HG03469 (cell line): ENCODE data around the gene MT1B.
A peak's percentile ranks its signal among the peaks of the same experiment; 100 is the strongest.
"Not testable (repeated sequence)": the region's sequence is repeated elsewhere in the genome, so short reads cannot be mapped to it uniquely, and the experiment has no call there.

Experiments
- ATAC-seq: cut with Tn5 transposase; IDR thresholded peaks from one replicate; pipeline ENCODE4 v1.9.1; 2021; ENCODE audit warnings: mild to moderate bottlenecking, moderate library complexity, moderate number of reproducible peaks; ENCODE audit not compliant: unreplicated experiment

The MT1B gene

DNA sequence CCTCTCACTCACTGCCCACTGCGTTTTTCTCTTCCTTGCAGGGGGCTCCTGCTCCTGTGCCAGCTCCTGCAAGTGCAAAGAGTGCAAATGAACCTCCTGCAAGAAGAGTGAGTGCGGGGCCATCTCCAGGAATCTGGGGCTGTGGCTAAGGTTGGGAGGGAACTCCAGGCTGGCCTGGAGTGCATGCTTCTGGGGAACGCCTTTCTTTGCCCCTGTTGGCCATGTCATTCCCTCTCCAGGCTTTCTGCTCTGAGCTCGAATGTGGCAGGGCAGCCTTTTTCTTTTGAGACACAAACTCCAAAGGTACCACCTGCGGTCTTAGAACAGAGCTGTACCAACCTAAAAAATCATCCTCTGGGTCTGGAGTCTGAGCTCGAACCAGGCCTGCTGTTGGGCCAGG, 33.5 kb upstream of the MT1B start:
- ATAC-seq: no peak

DNA sequence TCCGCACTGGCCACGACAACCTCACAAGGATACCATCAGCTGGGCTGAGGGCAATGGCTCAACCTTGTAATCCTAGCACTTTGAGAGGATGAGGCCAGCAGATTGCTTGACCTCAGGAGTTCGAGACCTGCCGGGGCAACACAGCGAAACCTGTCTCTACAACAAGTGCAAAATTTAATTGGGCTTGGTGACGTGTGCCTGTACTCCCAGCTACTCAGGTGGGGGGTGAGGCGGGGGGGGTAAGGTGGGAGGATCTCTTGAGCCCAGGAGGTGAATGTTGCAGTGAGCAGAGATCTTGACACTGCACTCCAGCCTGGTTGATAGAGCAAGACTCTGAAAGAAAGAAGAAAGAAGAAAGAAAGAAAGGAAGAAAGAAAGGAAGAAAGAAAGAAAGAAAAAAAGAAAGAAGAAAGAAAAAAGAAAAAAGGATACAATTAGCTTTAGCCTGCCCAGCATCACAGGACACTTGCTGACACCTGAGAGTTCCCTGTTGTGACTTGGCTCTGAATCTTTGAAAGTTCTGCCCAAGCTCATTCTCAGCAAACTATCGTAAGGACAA, 31.3 kb upstream of the MT1B start:
- ATAC-seq: no peak

DNA sequence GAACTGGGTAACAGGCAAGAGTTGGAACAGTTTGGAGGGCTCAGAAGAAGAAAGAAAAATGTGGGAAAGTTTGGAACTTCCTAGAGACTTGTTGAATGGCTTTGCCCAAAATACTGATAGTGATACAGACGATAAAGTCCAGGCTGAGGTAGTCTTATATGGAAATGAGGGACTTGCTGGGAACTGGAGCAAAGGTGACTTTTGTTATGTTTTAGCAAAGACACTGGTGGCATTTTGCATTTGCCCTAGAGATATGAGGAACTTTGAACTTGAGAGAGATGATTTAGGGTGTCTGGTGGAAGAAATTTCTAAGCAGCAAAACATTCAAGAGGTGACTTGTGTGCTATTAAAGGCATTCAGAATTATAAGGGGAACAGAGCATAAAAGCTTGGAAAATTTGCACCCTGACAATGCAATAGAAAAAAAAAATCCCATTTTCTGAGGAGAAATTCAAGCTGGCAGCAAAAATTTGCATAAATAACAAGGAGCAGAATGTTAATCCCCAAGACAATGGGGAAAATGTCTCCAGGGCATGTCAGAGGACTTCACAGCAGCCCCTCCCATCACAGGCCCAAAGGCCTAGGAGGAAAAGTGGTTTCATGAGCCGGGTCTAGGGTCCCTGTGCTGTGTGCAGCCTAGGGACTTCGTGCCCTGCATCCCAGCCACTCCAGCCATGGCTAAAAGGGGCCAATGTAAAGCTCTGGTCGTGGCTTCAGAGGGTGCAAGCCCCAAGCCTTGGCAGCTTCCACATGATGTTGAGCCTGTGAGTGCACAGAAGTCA, 29.8 kb upstream of the MT1B start:
- ATAC-seq: not testable (repeated sequence)

DNA sequence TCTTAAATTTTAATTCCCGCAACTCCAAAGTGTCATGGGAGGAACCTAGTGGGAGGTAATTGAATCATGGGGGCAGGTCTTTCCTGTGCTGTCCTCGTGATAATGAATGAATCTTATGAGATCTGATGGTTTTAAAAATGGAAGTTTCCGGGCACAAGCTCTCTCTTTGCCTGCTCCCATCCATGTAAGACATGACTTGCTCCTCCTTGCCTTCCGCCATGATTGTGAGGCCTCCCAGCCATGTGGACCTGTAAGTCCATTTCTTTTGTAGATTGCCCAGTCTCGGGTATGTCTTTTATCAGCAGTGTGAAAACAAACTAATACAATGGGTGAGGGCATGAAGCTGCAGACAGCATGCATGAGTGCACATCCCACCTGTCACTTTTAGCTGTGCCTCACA, 28.5 kb upstream of the MT1B start:
- ATAC-seq: not testable (repeated sequence)

DNA sequence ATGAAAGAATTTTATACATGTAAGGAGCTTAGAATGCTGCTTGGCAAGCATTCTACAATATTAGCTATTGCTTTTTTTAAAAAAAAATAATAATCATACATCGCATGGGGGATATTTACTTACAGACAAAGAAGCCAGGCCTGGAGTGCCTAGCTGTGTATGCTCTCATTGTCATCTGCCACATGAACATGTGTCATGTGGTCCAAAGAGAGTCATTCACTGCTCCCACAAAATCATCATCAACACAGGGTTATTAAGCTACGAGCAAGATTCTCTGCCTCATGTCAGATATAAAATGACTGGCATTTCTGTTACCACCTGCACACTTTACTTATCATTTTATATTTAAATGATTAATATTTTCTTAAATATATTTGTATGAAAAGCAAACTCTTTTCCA, 28.0 kb upstream of the MT1B start:
- ATAC-seq: no peak

DNA sequence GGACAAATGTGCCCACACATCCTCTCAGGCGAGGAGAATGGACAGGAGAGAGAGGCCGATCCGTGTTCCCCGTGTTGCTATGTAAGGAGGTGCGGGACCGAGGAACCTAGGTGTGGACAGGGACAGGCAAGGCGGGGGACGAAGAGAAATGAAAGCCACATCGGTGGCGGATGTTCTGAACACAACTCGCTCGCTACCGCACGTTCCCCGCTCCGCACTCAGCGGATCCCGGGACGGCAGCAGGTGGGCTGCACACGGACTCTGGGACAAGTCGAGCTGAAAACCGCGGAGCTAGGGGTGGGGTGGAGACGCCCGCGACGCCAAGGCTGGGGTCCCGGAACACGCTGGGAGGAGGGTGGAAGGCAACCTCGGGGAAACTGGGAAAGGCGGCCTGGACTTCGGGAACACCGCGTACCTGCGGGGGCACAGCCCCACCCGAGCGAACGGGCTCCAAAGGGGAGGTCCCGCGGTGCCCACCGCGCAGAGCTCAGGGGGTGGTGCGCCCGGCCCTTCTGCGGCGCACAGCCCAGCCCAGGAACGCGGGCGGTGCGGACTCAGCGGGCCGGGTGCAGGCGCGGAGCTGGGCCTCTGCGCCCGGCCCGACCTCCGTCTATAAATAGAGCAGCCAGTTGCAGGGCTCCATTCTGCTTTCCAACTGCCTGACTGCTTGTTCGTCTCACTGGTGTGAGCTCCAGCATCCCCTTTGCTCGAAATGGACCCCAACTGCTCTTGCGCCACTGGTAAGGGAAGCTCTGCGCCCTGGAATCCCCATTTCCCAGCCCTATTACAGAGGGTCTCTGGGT, 26.3 kb upstream of the MT1B start, which contains the start of gene MT1E:
Gene MT1E, plus strand, starts transcription at position 642 of the 803 bp plus-strand sequence. Its CDS starts 71 bp downstream, at position 713.
- no peak for ATAC-seq

DNA sequence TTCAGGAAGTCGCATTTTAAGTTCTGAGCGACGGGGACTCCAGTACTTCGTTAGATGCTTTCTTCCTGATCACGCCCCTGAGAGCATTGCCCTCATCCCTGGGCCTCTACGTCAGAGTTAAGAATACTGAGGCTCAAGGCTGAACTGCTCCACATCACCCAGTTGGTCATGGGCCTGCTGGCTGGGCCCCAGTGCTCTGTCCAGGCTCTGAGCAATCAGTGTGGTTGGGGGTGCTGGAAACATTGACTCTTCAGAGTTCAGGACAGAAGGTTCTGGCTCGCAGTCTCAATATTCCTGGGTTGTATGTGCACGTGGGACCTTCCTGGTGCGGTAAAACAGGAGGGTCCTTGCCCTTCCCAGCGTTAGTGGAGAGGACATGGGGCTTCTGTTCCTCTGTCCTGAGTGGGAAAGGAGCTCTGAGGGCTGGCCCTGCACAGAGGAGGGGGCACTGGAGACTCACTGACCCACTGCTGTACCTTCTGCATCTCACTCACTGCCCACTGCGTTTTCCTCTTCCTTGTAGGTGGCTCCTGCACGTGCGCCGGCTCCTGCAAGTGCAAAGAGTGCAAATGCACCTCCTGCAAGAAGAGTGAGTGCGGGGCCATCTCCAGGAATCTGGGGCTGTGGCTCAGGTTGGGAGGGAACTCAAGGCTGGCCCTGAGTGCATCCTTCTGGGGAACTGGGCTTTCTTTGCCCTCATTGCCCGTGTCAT, 25.6 kb upstream of the MT1B start:
- ATAC-seq: no peak

DNA sequence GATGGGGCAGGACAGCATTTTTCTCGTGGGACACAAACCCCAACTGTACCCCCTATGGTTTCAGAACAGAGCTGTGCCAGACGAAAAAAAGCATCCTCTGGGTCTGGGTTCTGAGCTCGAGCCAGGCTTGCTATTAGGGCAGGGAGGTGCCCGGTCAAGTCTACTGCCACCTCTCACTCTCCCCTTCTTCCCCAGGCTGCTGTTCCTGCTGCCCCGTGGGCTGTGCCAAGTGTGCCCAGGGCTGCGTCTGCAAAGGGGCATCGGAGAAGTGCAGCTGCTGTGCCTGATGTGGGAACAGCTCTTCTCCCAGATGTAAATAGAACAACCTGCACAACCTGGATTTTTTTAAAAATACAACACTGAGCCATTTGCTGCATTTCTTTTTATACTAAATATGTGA, 25.0 kb upstream of the MT1B start:
- ATAC-seq: no peak

DNA sequence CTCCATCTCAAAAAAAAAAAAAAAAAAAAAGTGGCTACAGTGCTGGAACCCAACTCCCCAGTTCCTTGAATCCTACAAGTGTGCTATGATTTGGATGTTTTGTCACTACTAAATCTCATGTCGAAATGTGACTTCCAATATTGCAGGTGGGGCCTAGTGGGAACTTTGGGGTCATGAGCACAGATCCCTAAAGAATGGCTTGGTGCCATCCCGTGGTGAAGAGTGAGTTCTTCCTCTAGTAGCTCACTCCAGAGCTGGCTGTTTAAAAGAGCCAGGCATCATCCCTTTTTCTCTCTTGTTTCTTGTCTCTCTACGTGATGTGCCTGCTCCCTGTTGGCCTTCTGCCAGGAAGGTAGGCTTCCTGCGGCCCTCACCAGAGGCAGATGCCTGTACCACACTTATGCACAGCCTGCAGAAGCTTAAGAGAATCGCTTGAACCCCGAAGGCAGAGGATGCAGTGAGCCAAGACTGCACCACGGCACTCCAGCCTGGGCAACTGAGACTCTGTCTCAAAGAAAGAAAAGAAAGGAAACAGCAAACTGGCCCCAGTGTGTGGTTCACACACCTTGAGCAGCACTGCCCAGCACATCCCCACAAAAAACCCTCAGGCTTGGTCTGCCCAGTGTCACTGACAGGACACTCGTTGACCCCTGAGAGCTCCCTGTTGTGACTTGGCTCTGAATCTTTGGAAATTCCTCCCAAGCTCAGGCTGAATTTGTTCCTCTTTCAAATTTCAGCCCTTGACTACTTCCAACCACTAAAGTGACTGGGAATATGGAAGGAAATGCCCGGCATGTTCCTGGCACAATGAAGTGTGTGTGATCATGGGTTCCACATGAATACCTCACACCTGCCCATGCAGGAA, 23.0 kb upstream of the MT1B start:
- ATAC-seq: no peak

DNA sequence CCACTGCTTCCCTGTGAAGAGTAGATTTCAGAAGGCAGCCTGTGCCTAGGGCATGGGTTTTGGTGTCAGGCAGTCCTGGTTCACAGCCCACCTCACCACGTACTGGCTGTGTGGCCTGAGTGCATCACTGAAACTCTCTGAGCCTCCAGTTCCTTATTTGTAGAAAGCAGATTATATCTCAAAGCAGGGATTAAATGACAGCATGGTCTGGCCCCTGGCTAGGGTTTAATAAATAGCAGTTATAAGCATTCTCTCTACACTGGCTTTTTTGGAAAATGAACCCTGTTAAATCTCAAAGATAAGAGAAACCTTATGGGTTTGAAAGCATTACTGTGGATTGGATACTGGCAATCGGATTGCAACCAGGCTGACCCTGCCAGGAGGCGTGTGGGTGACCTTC, 22.2 kb upstream of the MT1B start:
- no peak for ATAC-seq

DNA sequence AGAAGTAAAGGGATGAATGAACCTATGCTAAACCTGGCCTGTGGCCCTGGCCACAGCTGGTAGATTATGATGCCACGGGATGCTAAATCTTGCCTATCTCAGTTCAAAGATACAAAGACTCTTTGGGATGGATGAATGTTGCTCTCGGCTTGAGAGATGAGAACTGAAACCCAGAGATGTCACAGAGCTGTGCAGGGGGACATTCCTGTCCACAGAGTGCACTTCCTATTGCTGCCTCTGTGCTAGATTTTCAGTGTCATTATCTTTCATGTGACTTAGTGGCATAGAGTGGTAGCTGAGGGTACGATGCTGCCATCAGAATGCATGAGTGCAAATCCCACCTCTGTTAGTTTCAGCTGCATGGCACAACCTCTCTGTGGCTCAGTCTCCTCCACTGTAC, 21.6 kb upstream of the MT1B start:
- ATAC-seq: peak; percentile 78

DNA sequence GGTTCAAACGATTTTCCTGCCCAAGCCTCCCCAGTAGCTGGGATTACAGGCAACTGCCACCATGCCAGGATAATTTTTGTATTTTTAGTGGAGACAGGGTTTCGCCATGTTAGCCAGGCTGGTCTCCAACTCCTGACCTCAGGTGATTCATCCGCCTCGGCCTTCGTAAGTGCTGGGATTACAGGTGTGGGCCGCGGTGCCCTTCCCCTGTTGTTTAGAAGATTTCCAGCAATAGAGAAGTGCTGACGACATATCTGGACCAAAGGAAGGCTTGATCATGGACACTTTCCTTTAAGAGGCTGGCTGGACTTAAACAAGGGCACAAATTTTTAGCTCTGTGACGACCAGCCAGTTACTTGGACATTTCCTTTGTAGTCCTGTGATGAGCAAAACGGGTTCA, 20.5 kb upstream of the MT1B start:
- ATAC-seq: no peak

DNA sequence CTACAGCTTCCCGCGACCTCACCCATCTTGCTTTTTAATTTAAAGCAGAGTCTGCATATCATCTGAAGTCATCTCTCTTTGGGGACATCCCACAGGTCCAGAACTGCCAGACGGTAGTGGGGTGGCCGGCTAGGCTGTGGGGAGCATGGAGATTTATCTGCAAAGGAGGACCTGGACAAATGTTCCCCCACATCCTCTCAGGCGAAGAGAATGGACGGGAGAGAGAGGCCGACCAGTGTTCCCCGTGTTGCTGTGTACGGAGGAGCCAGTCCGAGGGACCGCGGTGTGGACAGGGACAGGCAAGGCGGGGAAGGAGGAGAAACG, 19.9 kb upstream of the MT1B start:
- ATAC-seq: no peak

DNA sequence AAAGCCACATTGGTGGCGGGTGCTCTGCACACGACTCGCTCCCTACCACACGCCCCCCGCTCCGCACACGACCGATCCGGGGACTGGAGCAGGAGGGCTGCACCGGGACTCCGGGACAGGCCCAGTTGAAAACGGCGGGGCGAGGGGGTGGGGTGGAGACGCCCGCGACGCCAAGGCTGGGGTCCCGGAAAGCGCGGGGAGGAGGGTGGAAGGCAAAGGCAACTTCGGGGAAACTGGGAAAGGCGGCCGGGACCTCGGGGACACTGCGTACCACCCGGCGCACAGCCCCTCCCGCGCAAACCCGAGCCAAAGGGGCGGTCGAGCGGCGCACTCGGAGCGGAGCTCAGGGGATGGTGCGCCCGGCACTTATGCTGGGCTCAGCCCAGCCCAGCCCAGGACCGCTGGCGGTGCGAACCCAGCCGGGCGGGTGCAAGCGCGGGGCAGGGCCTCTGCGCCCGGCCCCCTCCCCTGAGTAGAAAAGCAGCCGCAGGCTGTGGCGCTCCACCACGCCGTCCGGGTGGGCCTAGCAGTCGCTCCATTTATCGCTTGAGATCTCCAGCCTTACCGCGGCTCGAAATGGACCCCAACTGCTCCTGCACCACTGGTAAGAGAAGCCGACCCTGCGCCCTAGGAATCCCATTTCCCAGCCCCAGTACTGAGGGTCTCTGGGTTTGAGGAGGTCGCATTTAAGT, 19.4 kb upstream of the MT1B start, which contains the start of gene MT1M:
Gene MT1M, plus strand, starts transcription at position 504 of the 692 bp plus-strand sequence. Its CDS starts 73 bp downstream, at position 577.
- ATAC-seq: no peak

DNA sequence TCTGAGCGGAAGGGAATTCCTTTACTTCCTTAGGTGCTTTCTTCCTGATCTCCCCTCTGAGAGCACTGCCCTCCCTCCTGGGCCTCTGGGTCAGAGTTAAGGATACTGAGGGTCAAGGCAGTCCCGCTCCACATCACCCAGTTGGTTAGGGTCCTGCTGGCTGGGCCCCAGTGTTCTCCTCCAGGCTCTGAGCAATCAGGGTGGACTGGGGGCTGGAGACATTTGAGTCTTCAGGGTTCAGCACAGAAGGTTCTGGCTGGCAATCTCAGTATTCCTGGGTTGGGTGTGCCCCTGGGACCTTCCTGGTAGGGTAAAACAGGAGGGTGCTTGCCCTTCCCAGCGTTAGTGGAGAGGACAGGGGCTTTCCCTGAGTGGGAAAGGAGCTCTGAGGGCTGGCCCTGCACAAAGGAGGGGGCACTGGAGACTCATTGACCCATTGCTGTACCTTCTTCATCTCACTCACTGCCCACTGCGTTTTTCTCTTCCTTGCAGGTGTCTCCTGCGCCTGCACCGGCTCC, 18.8 kb upstream of the MT1B start:
- no peak for ATAC-seq

DNA sequence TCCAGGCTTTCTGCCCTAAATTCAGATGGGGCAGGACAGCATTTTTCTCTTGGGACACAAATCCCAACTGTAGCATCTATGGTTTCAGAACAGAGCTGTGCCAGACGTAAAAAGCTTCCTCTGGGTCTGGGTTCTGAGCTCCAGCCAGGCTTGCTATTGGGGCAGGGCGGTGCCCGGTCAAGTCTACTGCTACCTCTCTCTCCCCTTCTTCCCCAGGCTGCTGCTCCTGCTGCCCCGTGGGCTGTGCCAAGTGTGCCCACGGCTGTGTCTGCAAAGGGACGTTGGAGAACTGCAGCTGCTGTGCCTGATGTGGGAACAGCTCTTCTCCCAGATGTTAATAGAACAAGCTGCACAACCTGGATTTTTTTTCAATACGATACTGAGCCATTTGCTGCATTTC, 18.2 kb upstream of the MT1B start:
- no peak for ATAC-seq

DNA sequence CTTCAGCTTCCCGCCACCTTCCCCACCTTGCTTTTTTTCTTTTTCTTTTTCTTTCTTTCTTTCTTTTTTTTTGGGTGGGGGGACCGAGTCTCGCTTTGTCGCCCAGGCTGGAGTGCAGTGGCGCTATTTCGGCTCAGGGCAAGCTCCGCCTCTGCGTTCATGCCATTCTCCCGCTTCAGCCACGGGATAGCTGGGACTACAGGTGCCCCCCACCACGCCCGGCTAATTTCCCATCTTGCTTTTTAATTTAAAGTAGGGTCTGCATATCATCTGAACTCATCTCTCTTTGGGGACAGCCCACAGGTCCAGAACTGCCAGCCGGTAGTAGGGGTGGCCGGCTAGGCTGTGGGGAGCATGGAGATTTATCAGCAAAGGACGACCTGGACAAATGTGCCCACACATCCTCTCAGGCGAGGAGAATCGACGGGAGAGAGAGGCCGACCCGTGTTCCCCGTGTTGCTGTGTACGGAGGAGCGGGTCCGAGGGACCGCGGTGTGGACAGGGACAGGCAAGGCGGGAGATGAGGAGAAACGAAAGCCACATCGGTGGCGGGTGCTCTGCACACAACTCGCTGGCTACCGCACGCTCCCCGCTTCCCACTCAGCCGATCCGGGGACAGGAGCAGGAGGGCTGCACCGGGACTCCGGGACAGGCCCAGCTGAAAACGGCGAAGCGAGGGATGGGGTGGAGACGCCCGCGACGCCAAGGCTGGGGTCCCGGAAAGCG, 16.8 kb upstream of the MT1B start:
- ATAC-seq: no peak

DNA sequence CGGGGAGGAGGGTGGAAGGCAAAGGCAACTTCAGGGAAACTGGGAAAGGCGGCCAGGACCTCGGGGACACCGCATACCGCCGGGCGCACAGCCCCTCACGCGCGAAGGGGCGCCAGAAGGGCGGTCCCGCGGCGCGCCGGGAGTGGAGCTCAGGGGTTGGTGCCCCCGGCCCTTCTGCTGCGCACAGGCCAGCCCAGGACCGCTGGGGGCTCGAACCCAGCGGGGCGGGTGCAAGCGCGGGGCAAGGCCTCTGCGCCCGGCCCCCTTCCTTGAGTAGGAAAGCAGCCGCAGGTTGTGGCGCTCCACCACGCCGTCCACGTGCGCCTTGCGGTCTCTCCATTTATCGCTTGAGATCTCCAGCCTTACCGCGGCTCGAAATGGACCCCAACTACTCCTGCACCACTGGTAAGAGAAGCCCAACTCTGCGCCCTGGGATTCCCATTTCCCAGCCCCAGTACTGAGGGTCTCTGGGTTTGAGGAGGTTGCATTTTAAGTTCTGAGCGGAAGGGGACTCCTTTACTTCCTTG, 16.2 kb upstream of the MT1B start:
- no peak for ATAC-seq
